Endothelial cell of umbilical vein (primary cell): Measurements from ENCODE around the gene MSH3. TPM values are rescaled to one million over a fixed set of nuclear protein-coding genes. Genes with fewer than 3 reads are reported as not detected.

Source experiments
- BruUV-seq: library from RNA; stranded (reverse); fragments of 400-500 nt; replicated peaks from 2 replicates; lab custom pipeline; 2021; lab: Mats Ljungman, UMichigan
- CTCF ChIA-PET: fragments of 300-600, 350-600 bp; sonication (Branson Sonifier 250); formaldehyde crosslinking; loops from one replicate; lab custom pipeline; 2021; ENCODE audit warnings: antibody characterized with exemption, inconsistent platforms; lab: Charles Lee
- POLR2A ChIA-PET: fragments of 300-600, 350-600 bp; sonication (Branson Sonifier 250); formaldehyde crosslinking; loops from one replicate; lab custom pipeline; 2021; ENCODE audit warnings: antibody characterized with exemption, inconsistent platforms; lab: Charles Lee
- DNase-seq: peaks from one replicate; pipeline ENCODE4 v3.0.0-alpha.2; 2011; ENCODE audit warnings: low read depth, low spot score
- FAIRE-seq: peaks from 2 replicates; lab custom pipeline; 2011; peaks lifted over from hg19 to GRCh38; lab: Jason Lieb, UNC
- H2AFZ ChIP-seq: 2 replicates; pipeline ENCODE4 v1.6.0; 2012; ENCODE audit warnings: low read depth, low read length, control low read depth, inconsistent platforms
- H3K27ac ChIP-seq: 2 replicates; pipeline ENCODE4 v1.5.1; 2011; ENCODE audit warnings: low read depth, mild to moderate bottlenecking, control low read depth, low read length, moderate library complexity; ENCODE audit not compliant: insufficient read depth
- H3K27me3 ChIP-seq, 2 experiments: 2 replicates each; pipeline versions ENCODE4 v1.6.0 to v1.6.1; 2011; ENCODE audit warnings: low read length in 2 of 2, mixed read lengths in 1 of 2; ENCODE audit not compliant: control insufficient read depth in 2 of 2, insufficient read depth in 2 of 2
- H3K36me3 ChIP-seq, 2 experiments: 2 replicates in 1 of 2; 3 replicates in 1 of 2; pipeline ENCODE4 v1.5.1; 2011; ENCODE audit warnings: low read length in 2 of 2, mild to moderate bottlenecking in 1 of 2, moderate library complexity in 1 of 2; ENCODE audit not compliant: control insufficient read depth in 2 of 2, insufficient read depth in 2 of 2; ENCODE audit errors: extremely low read depth in 1 of 2
- H3K4me1 ChIP-seq: 3 replicates; pipeline ENCODE4 v1.5.1; 2011; ENCODE audit warnings: mild to moderate bottlenecking, low read length; ENCODE audit not compliant: control insufficient read depth, insufficient read depth; ENCODE audit errors: extremely low read depth
- H3K4me2 ChIP-seq: 2 replicates; pipeline ENCODE4 v1.6.1; 2011; ENCODE audit warnings: low read length, control low read depth, mixed read lengths; ENCODE audit not compliant: insufficient read depth
- H3K4me3 ChIP-seq, 3 experiments: fragments of 200-600 bp in 1 of 3; sonication (generic), shearing (Covaris generic) in 1 of 3; replicated peaks in 1 of 3; 2 replicates each; pipeline ENCODE4 v1.5.1; 2011 to 2016; ENCODE audit warnings: control low read depth in 3 of 3, low read length in 3 of 3, mild to moderate bottlenecking in 2 of 3, inconsistent platforms in 1 of 3, low read depth in 1 of 3, moderate library complexity in 1 of 3; ENCODE audit not compliant: insufficient read depth in 1 of 3
- H3K79me2 ChIP-seq: 2 replicates; pipeline ENCODE4 v1.6.0; 2012; ENCODE audit warnings: low read length, inconsistent platforms; ENCODE audit not compliant: control insufficient read depth, insufficient read depth
- H3K9ac ChIP-seq: replicated peaks from 2 replicates; pipeline ENCODE3; 2011; ENCODE audit warnings: low read length, control low read depth; ENCODE audit not compliant: insufficient read depth; ENCODE audit errors: extremely low read depth
- H3K9me1 ChIP-seq: replicated peaks from 3 replicates; pipeline ENCODE4 v1.6.0; 2011; ENCODE audit warnings: mild to moderate bottlenecking, low read length; ENCODE audit not compliant: control insufficient read depth, insufficient read depth; ENCODE audit errors: extremely low read depth
- H3K9me3 ChIP-seq: replicated peaks from 2 replicates; pipeline ENCODE4 v1.5.1; 2012; ENCODE audit warnings: low read length, inconsistent platforms; ENCODE audit not compliant: control insufficient read depth, insufficient read depth
- H4K20me1 ChIP-seq: replicated peaks from 2 replicates; pipeline ENCODE3; 2011; ENCODE audit warnings: mild to moderate bottlenecking, low read length; ENCODE audit not compliant: control insufficient read depth, insufficient read depth; ENCODE audit errors: extremely low read depth
- CTCF ChIP-seq, 2 donors: IDR thresholded peaks; 1 replicate in 1 of 2; 2 replicates in 1 of 2; pipeline ENCODE4 v1.5.1; 2011; ENCODE audit warnings: low read length in 2 of 2, mild to moderate bottlenecking in 2 of 2, moderate library complexity in 2 of 2, control low read depth in 1 of 2, inconsistent platforms in 1 of 2, low read depth in 1 of 2; ENCODE audit not compliant: insufficient read depth in 1 of 2; ENCODE audit errors: extremely low read depth in 1 of 2
- EZH2 ChIP-seq: IDR thresholded peaks from 2 replicates; pipeline ENCODE4 v1.6.1; 2012; ENCODE audit warnings: borderline replicate concordance, low read depth, mild to moderate bottlenecking, moderate library complexity, low read length, inconsistent platforms; ENCODE audit not compliant: severe bottlenecking
- FOS ChIP-seq: IDR thresholded peaks from 2 replicates; pipeline ENCODE4 v1.6.1; 2011; ENCODE audit warnings: mild to moderate bottlenecking, low read length, moderate library complexity, borderline replicate concordance; ENCODE audit not compliant: insufficient read depth
- GATA2 ChIP-seq: IDR thresholded peaks from 2 replicates; pipeline ENCODE4 v1.7.0; 2011; ENCODE audit warnings: low read depth, mild to moderate bottlenecking, moderate library complexity, mixed read lengths, low read length; ENCODE audit not compliant: insufficient read length, insufficient read depth
- JUN ChIP-seq: IDR thresholded peaks from 2 replicates; pipeline ENCODE4 v1.6.1; 2011; ENCODE audit warnings: borderline replicate concordance, low read depth; ENCODE audit not compliant: insufficient read length, insufficient read depth
- MAX ChIP-seq: IDR thresholded peaks from 2 replicates; pipeline ENCODE4 v1.6.1; 2011; ENCODE audit not compliant: insufficient read depth, insufficient read length
- MYC ChIP-seq: IDR thresholded peaks from one replicate; pipeline ENCODE4 v1.6.1; 2011; ENCODE audit warnings: mild to moderate bottlenecking, low read depth, low read length
- POLR2A ChIP-seq: IDR thresholded peaks from 2 replicates; pipeline ENCODE4 v1.6.1; 2012; ENCODE audit warnings: low read depth, mild to moderate bottlenecking, control low read depth, low read length
- POLR2AphosphoS5 ChIP-seq: IDR thresholded peaks from 2 replicates; pipeline ENCODE4 v1.6.1; 2012; ENCODE audit warnings: low read depth, mild to moderate bottlenecking, control low read depth, low read length, moderate library complexity; ENCODE audit not compliant: insufficient read depth
- dilution Hi-C: fragments of 300-500 bp; cut with MboI; formaldehyde crosslinking; loops from one replicate; pipeline ENCODE4 v1.15.0; 2019; ENCODE audit warnings: low sequenced_read_pairs; ENCODE audit not compliant: extremely low pct_ligation_motif_present
- intact Hi-C: fragments of 100-400 bp; cut with micrococcal nuclease; formaldehyde crosslinking; loops from one replicate; pipeline ENCODE4 v1.10.0; 2022
- polyA plus RNA-seq, 4 experiments: library from polyadenylated mRNA; depleted of rRNA in 3 of 4; stranded (reverse) in 3 of 4; unstranded in 1 of 4; fragments of >200 nt; gene quantifications; 2 replicates each; pipeline versions ENCODE4 v1.2.1 to v1.2.3, GENCODE V29; 2011 to 2012; ENCODE audit warnings: missing spikeins in 1 of 4
- total RNA-seq: library from RNA; stranded (reverse); gene quantifications from 2 replicates; pipeline ENCODE4 v1.2.3, GENCODE V29; 2021

Gene MSH3
- total and polyA plus RNA-seq, 2 donors (not counting 3 experiments of a cell fraction or from before 2014, with no cell fraction given) = 2.0 to 13.0 TPM

GRCh38 chr5:80665057-80665456 is 10.6 kb downstream of the MSH3 start:
- dilution Hi-C loops = no loop called here
- POLR2A ChIA-PET = no interaction called here
- CTCF ChIA-PET = interaction anchor here (1.2 kb wide), 1 partner anchor 184 kb away, joined by 3 read pairs; no protein-coding TSS in a partner anchor

DNA sequence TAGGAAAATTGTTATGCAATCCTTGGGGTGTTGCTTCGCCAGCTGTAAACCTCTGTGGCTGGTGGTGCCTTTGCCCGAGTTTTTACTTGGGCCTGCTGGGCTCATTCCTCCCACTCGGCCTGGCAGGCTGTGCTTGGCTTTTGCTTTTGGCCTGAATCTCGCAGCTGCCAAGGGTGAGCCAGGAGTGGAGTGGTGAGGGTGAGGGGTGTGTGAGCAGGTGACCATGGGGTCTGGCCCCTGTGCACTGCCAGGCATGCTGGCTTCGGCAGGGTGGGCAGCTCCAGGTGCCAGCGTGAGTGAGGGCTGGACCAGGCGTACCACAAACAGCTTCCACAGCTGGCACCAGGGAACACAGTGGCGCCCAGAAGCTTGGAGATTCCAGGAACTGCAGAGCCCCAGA is 12.9 kb downstream of the MSH3 start:
- ChIA-PET CTCF (interaction anchor here (4.3 kb wide), 1 partner anchor 186 kb away, joined by 20 read pairs; no protein-coding TSS in a partner anchor), POLR2A (interaction anchor here (0.6 kb wide), 1 partner anchor 602 kb away, joined by 4 read pairs; no protein-coding TSS in a partner anchor)
- intact Hi-C loops = no loop called here
- Histone ChIP-seq H4K20me1 (no peaks in the 10 kb centered on the region), H3K79me2 (no peaks in the 10 kb centered on the region), H3K9me1 (no peaks in the 10 kb centered on the region), H3K9ac (no peak overlapping the region), H3K27me3 (no peaks in the 10 kb centered on the region), H3K36me3 (peaks cover 0 to 13% of the 10 kb centered on the region in 2 experiments), H3K27ac (no peak overlapping the region), H3K4me3 (no peak overlapping the region), H3K4me1 (no peaks in the 10 kb centered on the region), H2AFZ (no peak overlapping the region), H3K9me3 (no peaks in the 10 kb centered on the region), H3K4me2 (no peak overlapping the region)
- no peak for DNase-seq
- no TSS peak for BruUV-seq
- TF ChIP-seq POLR2A = no peak
- no peak for TF ChIP-seq EZH2
- no peak for TF ChIP-seq POLR2AphosphoS5
- no peak for TF ChIP-seq MYC
- TF ChIP-seq JUN = no peak
- TF ChIP-seq CTCF (IDR thresholded peaks at IDR 0.05; ENCODE audit: extremely low read depth in 1 of 2, insufficient read depth in 1 of 2, low read depth in 1 of 2, low read length in 2 of 2) = no peak
- TF ChIP-seq GATA2 = no peak
- no peak for TF ChIP-seq FOS
- TF ChIP-seq MAX = no peak
- FAIRE-seq = no peak
- dilution Hi-C loops = no loop called here

More at GRCh38 chr5:80665057-80665456, 10.6 kb downstream of the MSH3 start:
- H3K27me3 ChIP-seq = no peaks in the 10 kb centered on the region
- H3K4me2 ChIP-seq = no peak overlapping the region
- no peaks in the 10 kb centered on the region for H3K4me1 ChIP-seq
- no TSS peak for BruUV-seq
- H4K20me1 ChIP-seq = no peaks in the 10 kb centered on the region
- no peaks in the 10 kb centered on the region for H3K9me3 ChIP-seq
- H3K27ac ChIP-seq = no peak overlapping the region
- H2AFZ ChIP-seq = no peak overlapping the region
- H3K9me1 ChIP-seq = no peaks in the 10 kb centered on the region
- no peak for DNase-seq
- H3K4me3 ChIP-seq = no peak overlapping the region
- intact Hi-C loops = no loop called here
- H3K36me3 ChIP-seq = peaks cover 2 to 14% of the 10 kb centered on the region in 2 experiments
- FAIRE-seq = no peak
- H3K79me2 ChIP-seq = no peaks in the 10 kb centered on the region
- no peak overlapping the region for H3K9ac ChIP-seq
- no peak for TF ChIP-seq MYC
- no peak for TF ChIP-seq FOS
